GM19397 (cell line): ENCODE results near the gene RSRC1.
"Not testable (repeated sequence)": the region's sequence is repeated elsewhere in the genome, so short reads cannot be mapped to it uniquely, and the experiment has no call there.

Experiments used
- ATAC-seq: cut with Tn5 transposase; IDR thresholded peaks from one replicate; pipeline ENCODE4 v1.9.1; 2021; ENCODE audit warnings: mild to moderate bottlenecking, moderate library complexity; ENCODE audit not compliant: unreplicated experiment

The RSRC1 gene

DNA sequence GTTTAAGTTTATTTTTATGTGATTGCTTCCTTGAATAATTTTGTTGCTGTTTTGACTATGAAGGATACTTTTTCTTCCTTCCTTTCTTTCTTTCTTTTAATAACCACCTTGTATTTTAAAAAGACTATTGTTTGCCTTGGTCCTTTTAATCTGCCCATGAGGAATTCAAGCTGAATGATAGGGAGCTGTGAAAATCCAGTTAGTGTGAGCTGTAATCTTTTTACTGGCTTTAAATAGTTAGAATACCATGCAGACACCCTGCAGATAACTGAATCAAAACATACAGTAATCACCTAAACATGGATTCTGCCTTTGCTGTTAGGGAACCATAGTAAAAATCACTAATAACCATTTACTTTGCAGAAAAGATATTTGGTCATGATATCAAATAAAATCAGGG lies 110.7 kb downstream of the RSRC1 start:
- ATAC-seq, result no peak

DNA sequence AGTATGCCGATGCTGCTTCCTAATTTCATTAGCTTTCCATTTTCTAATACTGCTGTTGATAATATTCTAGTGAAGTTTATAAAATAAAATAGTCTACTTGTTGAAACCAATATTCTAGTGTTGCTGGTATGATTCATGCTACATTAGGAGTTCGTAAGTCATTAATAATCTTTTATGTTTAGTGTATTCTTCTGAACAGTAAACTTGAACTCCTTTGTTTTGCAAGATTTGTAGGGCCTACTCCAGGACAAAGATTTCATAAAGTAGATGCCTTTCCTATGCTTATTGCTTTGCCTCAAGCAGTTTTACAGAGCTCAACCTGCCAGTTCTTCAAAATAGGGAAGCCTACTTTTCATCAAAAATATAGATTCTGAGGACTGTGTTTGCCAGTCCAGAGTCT lies 111.5 kb downstream of the RSRC1 start:
- ATAC-seq, result no peak

DNA sequence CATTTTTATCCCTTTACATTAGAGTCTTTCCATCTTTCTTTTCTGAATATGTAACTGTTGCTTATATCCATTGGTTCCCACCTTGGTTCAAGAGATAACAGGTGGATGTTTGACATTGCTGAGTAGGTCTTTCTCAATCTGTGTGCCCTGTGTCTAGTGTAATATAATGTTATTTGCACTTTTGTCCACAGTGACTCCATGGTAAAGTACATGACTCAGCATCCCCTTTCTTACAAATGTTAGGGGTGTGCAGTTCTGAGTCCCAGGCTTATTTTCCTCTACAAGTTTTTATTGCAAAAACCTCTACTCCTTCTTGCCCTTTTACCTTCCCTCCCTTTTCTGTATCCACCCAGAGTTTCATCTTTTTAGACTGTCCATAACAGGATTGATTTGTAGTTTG lies 116.5 kb downstream of the RSRC1 start:
- ATAC-seq, result no peak

DNA sequence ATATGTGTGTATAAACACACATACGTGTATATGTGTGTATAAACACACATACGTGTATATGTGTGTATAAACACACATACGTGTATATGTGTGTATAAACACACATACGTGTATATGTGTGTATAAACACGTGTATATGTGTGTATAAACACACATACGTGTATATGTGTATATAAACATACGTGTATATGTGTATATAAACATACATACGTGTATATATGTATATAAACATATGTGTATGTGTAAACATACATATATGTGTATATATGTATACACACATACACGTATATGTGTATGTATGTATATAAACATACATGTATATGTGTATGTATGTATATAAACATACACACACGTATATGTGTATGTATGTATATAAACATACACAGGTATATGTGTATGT lies 119.1 kb downstream of the RSRC1 start:
- ATAC-seq, result not testable (repeated sequence)

DNA sequence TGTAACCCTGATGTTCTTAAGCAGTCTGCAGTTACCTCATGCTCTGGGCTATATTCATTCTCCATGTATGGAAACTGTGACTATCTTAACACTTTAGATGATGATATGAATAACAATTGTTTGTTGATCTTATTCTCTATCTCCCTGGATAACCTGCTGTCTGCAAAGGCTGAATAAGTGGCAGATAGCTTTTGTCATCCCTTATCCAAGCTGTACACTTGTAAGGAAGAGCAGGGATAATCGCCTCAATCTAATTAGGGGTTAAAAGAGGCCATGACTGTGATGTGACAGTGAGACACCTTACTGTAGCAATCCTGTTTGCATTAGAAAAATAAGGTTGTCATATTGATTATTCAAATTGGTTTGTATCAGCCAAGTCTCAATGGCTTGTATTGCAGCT lies 123.9 kb downstream of the RSRC1 start:
- no peak for ATAC-seq

DNA sequence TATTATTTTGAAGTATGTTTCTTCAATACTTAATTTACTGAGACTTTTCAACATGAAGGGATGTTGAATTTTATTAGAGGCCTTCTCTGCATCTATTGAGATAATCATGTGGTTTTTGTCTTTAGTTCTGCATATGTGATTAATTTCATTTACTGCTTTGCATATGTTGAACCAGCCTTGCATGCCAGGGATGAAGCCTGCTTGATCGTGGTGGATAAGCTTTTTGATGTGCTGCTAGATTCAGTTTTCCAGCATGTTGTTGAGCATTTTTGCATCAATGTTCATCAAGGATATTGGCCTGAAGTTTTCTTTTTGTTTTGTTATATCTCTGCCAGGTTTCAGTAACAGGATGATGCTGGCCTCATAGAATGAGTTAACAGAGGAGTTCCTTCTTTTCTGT lies 134.4 kb downstream of the RSRC1 start:
- no peak for ATAC-seq

DNA sequence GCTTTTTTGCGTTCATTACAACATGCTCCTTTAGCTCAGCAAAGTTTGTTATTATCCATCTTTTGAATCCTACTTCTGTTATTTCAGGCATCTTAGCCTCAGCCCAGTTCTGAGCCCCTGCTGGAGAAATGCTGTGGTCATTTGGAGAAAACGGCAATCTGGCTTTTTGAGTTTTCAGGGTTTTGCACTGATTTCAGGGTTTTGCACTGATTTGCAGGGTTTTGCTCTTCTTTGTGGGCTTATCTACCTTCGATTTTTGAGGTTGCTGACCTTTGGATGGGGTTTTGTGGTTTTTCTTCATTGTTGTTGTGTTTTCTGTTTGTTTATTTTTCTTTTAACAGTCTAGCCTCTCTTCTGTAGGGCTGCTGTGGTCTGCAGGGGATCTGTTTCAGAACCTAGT lies 137.4 kb downstream of the RSRC1 start:
- no peak for ATAC-seq

DNA sequence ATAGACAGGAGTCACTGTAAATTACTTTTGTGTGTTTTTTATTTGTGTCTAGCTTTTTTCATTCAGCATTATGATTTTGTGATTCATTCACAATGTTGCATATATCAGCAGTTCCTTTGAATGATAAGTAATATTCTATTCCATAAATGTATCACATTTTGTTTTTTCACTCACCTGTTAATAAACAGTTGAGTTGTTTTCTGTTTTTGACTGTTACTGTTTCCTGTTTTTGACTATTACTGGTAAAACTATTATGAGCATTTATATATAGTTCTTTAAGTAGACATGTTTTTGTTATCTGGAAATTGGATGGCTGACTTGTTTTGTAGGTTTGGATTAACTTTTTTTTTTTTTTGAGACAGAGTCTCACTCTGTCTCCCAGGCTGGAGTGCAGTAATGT lies 138.4 kb downstream of the RSRC1 start:
- no peak for ATAC-seq

DNA sequence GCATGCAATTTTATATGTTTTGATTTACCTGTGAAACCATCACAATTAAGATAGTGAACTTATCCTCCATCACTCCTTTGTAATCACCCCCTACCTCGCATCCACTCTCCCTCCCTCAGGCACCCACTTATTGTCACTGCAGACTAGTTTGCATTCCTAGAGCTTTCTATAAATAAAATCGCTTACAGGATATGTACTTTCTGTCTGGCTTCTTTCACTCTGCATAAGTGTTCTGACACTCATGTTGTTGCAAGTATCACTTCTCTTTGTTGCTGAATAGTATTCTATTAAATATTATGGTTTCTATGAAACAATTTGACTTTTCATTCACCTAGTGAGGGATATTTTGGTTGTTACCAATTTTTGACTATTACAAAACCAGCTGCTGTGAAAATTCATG lies 139.3 kb downstream of the RSRC1 start:
- no peak for ATAC-seq

DNA sequence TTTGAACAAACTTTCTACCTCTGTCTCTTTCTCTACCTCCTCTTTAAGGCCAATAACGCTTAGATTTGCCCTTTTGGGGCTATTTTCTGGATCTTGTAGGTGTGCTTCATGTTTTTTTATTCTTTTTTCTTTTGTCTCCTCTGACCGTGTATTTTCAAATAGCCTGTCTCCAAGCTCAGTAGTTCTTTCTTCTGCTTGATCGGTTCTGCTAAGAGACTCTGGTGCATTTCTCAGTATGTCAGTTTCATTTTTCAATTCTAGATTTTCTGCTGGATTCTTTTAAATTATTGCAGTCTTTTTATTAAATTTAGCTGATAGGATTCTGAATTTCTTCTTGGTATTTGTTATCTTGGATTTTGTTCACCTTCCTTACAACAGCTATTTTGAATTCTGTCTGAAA lies 148.7 kb downstream of the RSRC1 start:
- no peak for ATAC-seq

DNA sequence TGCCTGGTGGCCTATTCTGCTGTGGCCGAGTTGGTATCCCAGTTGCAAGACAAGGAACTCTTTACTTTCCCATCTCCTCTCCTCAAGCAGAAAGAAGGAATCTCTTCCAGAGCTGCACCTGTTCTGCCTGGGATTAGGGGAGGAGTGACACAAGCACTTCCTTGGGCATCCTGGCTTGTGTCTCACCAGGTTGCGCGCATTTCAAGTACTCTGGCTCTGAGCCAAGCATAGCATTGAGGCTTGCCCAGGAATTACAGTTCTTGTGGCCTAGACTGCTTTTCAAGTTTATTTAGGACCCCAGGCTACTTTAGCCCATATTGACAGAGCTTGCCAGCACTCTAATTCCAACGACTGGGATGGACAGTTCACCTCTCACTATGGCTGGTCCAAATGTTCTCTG lies 150.5 kb downstream of the RSRC1 start:
- ATAC-seq, result no peak

DNA sequence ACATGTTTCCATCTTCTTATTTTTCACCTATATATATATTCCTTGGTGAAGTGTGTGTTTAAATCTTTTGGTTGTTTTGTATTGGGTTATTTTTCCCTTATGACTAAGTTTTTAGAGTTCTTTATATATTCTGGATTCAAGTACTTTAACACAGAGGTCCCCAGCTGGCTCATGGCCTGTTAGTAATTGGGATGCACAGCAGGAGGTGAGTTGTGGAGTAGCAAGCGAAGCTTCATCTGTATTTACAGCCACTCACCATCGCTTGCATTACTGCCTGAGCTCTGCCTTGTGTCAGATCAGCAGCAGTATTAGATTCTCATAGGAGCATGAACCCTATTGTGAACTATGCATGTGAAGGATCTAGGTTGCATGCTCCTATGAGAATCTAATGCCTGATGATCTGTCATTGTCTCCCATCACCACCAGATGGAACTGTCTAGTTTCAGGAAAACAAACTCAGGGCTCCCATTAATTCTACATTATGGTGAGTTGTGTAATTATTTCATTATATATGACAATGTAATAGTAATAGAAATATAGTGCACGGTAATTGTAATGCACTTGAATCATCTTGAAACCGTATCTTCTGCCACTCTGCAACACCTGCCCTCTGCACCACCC lies 151.6 kb downstream of the RSRC1 start:
- no peak for ATAC-seq

DNA sequence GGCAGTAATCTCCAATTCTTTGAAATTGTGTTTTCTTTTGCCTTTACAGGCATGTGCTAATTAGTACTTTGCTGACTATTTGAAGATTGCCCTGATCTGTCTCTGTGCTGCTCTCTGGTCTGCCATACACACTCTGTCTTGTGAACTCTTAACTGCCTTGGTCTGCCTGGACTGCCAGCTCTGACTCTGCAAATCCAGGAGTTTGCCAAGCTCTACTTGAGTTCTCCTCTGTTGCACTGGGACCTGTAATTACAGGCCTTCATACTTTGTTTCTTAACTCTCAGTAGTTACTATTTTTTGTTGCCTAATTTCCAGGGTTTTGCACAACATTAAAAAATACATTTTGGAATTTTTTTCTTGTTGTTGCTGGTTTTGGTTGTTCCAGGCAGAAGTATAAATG lies 155.0 kb downstream of the RSRC1 start:
- no peak for ATAC-seq

DNA sequence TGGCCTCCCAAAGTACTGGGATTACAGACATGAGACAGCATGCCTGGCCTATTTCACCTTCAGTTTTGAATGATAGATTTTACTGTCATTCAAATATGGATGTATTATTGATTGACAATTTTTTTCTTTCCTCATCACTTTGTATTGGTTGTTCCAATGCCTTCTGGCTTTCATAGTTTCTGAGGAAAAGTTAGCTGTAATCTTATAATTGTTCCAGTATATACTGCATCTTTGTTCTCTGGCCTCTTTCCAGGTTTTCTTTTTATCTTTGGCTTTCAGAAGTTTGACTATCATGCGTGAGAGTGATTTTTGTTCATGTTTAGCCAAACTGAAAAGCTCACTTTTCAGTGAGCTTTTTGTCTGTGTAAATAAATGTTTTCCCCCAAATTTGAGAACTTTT lies 157.1 kb downstream of the RSRC1 start:
- no peak for ATAC-seq

DNA sequence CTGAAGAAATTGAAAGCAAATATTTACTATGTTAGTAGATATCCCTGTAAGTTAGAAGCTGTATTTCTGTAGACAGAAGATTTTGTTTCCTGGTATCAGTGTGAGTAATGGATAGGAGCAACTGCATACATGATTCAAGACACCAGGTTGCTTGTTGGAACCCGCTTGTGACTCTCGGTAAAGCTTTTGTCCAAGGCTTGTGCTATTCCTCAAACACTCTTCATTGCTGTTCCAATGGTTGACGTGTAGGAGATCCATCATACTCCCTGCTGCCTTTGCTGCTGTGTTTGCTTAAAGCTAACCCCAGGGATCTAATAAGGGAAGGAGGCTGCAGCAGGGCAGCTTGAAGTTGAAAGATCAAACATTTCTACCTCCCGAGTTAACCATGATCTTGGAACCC lies 160.1 kb downstream of the RSRC1 start:
- ATAC-seq, result no peak

DNA sequence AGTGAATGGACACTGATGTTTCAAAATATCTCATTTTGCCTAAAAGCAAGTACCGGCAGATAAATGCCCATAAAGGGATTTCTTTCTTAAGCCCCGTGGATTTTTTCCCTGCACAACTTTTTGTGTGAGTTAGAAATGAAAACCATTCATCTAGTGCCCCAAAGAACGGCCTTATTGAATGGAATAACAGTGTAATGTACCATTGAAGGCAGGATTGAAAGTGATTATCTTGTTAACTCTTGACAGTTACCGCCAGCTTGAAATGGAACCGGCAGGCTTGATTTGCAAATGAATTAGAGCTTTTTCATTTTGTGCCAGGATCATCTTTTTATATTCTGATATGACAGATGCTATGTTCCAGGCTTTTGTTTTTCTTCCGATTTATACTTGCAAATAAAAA lies 162.2 kb downstream of the RSRC1 start:
- ATAC-seq, result no peak

DNA sequence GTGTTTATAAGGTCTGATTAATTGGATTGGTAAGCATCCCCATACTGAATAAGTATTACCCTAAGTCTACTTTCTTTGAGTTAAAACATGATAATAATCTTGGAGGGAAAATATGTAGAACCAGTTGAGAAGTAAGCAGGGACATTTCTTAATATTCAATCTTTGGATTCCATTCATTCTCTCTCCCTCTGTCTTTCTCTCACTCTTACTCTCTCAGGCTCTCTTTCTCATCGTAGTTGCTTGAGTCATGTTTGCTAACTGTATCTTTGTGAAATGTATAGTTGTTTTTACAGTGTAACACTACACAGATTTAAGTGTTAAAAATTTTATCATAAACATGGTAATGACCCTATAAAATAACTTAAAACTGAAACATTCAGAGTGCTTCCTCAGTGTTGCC lies 163.8 kb downstream of the RSRC1 start:
- no peak for ATAC-seq

DNA sequence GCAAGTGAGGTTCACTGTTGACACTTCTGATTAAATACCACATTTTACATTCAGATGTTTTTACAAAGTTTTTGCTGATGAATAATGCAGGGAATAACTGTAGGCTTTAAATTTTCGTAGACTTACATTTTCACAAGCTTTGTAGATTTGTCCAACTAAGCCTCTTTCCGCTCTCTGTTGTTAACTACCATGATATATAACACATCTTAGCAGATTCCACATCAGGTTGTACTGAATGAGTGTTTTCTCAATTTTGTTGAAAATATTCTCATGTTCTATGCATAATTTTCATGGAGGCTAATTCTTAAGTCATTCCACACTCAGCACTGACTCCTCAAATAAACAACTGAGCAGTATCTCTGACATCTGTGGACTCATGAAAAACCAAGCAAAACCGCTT lies 168.3 kb downstream of the RSRC1 start:
- ATAC-seq, result no peak

DNA sequence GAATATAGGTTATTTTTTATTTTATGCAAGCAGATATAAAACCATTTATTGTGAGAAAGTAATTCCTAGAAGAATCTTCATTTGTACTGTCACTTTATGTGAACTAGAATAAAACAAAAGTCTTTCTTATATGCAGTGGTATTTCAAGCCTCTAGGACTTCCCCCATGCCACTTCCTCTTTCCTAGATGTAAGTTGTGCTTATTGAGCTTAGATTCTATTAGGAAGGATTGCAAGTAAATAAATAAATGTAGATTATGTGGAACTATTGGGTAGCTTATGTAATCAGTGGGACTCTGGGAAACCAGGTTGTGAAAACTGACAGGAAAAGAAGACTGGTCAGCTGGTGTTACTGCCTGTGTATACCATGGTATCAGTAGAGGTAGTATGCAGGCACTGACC lies 169.7 kb downstream of the RSRC1 start:
- ATAC-seq, result no peak

DNA sequence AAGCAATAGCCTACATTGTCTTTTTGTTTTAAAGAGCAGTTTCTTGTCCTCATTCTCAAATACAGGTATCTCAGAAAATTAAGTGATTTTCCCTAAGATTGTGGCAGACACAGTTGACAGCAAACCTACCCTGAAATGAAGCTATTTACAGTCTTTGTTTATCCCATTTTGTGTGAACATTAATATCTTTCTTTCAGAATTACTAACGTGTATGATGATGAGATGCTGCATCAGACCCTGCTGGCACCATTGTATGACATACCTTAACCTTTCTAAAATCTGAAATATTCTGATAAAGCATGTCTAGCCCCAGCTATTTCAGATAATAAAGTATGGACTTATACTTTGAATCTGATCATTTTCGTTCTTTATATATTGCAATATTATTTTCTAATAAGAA lies 185.9 kb downstream of the RSRC1 start:
- ATAC-seq, result no peak

DNA sequence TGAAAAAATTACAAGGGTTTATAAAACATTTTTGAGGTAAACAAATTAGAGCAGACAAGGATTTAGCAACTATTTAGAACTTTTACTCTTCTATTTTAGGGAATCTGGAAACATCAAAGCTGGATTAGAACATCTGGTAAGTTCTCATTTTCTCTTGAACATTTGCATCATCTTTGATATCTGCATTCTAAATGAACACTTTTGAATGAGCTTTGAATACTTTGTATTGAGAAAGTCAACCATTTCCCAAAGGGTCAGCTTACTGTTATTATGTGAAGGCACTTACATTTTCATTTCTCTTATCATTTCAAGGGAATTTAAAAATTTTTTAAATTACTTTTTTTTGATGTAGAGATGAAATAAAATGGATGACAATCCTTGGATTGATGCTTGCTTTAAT lies 188.1 kb downstream of the RSRC1 start:
- ATAC-seq, result no peak

DNA sequence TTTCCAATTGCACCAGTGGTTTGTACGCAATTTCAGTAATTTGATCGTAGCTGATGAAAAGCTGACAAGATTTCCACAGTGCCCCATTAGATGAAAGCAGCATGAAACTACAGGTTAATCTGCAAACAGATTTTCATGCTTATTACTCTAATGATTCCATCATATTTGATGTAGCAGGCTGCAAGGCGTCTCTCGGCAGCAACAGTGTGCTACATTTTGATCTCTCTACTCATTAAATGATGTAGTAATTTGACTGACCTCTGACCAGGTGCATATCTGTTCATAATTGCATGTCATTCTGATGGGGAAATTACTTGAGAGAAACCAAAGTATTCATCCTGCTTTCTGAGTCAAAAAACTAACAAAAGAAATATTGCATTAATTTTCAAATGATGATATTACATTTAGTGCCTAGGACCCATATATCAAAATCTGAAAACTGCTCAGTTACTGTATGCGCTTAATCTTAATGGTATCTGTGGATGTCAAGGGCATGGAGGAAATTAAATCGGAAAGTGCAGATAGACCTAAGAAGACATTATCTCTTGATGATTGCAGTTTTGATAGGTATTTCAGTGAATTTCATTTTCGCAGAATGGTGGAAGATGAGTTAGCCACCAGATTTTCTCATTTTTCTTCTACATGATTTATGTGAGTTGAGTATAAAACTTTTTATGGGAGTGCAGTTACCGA lies 198.5 kb downstream of the RSRC1 start:
- ATAC-seq, result no peak

DNA sequence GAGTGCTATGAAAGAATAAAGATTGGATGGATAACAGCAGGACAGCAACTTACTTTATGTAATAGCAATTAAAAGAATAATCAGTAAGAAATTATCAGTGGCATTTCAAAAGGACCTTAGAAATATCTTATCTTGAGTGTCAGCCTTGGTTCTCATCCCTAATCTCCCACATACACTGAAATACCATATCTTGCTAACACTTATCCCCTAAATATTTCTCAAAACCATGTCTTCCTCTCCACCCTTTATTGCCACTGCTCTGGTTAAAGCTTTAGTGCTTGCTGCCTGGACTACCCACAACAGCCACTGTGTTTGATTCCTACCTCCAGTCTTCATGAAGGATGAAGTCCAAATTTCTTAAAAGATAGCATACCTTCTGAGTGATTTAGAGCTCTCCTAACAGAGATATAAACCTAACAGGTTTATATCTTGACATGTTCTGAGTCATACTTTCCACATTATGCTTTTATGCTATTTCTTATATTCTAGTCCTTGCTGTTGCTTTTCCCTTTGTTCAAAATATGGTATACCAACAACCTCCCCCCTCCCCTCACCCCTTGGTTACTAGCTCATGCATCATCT lies 202.8 kb downstream of the RSRC1 start:
- ATAC-seq, result no peak
